HAP-1 (cell line): ENCODE results near the gene GGNBP2.

Experiments
- DNase-seq, 2 experiments: peaks; one replicate each; pipeline ENCODE4 v3.0.0-alpha.2; 2016 to 2020; ENCODE audit warnings: low spot score in 2 of 2
- H3K27me3 ChIP-seq: fragments of 250-450 bp; sonication (Bioruptor Pico); 2 replicates; pipeline ENCODE4 v1.5.1; 2020; ENCODE audit warnings: low read depth, mild to moderate bottlenecking, moderate library complexity
- H3K36me3 ChIP-seq: fragments of 250-450 bp; sonication (Bioruptor Pico); replicated peaks from 2 replicates; pipeline ENCODE4 v1.5.1; 2020; ENCODE audit warnings: mild to moderate bottlenecking
- H3K4me1 ChIP-seq: fragments of 250-450 bp; sonication (Bioruptor Pico); 2 replicates; pipeline ENCODE4 v1.5.1; 2020; ENCODE audit warnings: mild to moderate bottlenecking
- H3K4me3 ChIP-seq: fragments of 250-450 bp; sonication (Bioruptor Pico); 2 replicates; pipeline ENCODE4 v1.5.1; 2020; ENCODE audit warnings: mild to moderate bottlenecking, moderate library complexity
- H3K9me3 ChIP-seq: fragments of 250-450 bp; sonication (Bioruptor Pico); 2 replicates; pipeline ENCODE4 v1.5.1; 2020; ENCODE audit warnings: mild to moderate bottlenecking, moderate library complexity
- in situ Hi-C: fragments of 300-500 bp; cut with MboI; formaldehyde crosslinking; loops from 3 replicates; pipeline ENCODE4 v1.14.3; 2020; ENCODE audit warnings: low sequenced_read_pairs, inconsistent platforms, mixed read lengths

Gene GGNBP2

GRCh38 chr17:36546418-36547093, 1.8 kb downstream of the GGNBP2 start:
- DNase-seq = no peak
- H3K4me1 ChIP-seq = peaks cover 36% of the 10 kb centered on the region
- peaks cover 16% of the 10 kb centered on the region for H3K36me3 ChIP-seq
- H3K4me3 ChIP-seq = peak overlapping the region; percentile 98
- H3K27me3 ChIP-seq = no peaks in the 10 kb centered on the region
- in situ Hi-C loops = no loop called here
- H3K9me3 ChIP-seq = no peaks in the 10 kb centered on the region

GRCh38 chr17:36547776-36548175, 3.1 kb downstream of the GGNBP2 start:
- Histone ChIP-seq H3K27me3 (no peaks in the 10 kb centered on the region), H3K4me3 (peak overlapping the region; percentile 98; the same call in 1 of the 2 replicates), H3K36me3 (peaks cover 16% of the 10 kb centered on the region), H3K4me1 (peaks cover 36% of the 10 kb centered on the region), H3K9me3 (no peaks in the 10 kb centered on the region)
- no peak for DNase-seq
- in situ Hi-C loops = no loop called here

GRCh38 chr17:36550491-36551417, 6.0 kb downstream of the GGNBP2 start:
- no peaks in the 10 kb centered on the region for H3K9me3 ChIP-seq
- peaks cover 17% of the 10 kb centered on the region for H3K36me3 ChIP-seq
- no peak overlapping the region for H3K4me3 ChIP-seq
- H3K4me1 ChIP-seq = peaks cover 29% of the 10 kb centered on the region
- in situ Hi-C loops = no loop called here
- H3K27me3 ChIP-seq = no peaks in the 10 kb centered on the region
- DNase-seq = no peak

- in situ Hi-C loops = no loop called here
- H3K4me1 ChIP-seq = peaks cover 10% of the 10 kb centered on the region
- no peak for DNase-seq
- no peaks in the 10 kb centered on the region for H3K27me3 ChIP-seq
- peaks cover 21% of the 10 kb centered on the region for H3K36me3 ChIP-seq
- no peaks in the 10 kb centered on the region for H3K9me3 ChIP-seq
- no peak overlapping the region for H3K4me3 ChIP-seq
Observed at GRCh38 chr17:36553459-36553858, 8.7 kb downstream of the GGNBP2 start.

GRCh38 chr17:36566081-36566480, 21.4 kb downstream of the GGNBP2 start:
- Histone ChIP-seq H3K9me3 (no peaks in the 10 kb centered on the region), H3K27me3 (no peaks in the 10 kb centered on the region), H3K36me3 (peaks cover 82% of the 10 kb centered on the region), H3K4me1 (no peaks in the 10 kb centered on the region), H3K4me3 (no peak overlapping the region)
- in situ Hi-C loops = no loop called here
- DNase-seq = no peak

- peaks cover 35% of the 10 kb centered on the region for H3K36me3 ChIP-seq
- H3K9me3 ChIP-seq = no peaks in the 10 kb centered on the region
- no peak for DNase-seq
- no peak overlapping the region for H3K4me3 ChIP-seq
- in situ Hi-C loops = no loop called here
- H3K4me1 ChIP-seq = peaks cover 28% of the 10 kb centered on the region
- no peaks in the 10 kb centered on the region for H3K27me3 ChIP-seq
Observed at GRCh38 chr17:36575028-36575427, 30.3 kb downstream of the GGNBP2 start.

- H3K36me3 ChIP-seq = peaks cover 40% of the 10 kb centered on the region
- DNase-seq = peak; percentile 29 to 43
Observed at GRCh38 chr17:36576793-36577192, 32.1 kb downstream of the GGNBP2 start.

GRCh38 chr17:36578671-36579070, 34.0 kb downstream of the GGNBP2 start:
- Histone ChIP-seq H3K9me3 (no peaks in the 10 kb centered on the region), H3K4me3 (no peak overlapping the region), H3K27me3 (no peaks in the 10 kb centered on the region), H3K4me1 (peaks cover 28% of the 10 kb centered on the region), H3K36me3 (peaks cover 51% of the 10 kb centered on the region)
- in situ Hi-C loops = no loop called here
- DNase-seq = peak in 1 of 2 experiments; percentile 44

More at GRCh38 chr17:36576793-36577192, 32.1 kb downstream of the GGNBP2 start:
- Histone ChIP-seq H3K4me1 (peaks cover 28% of the 10 kb centered on the region), H3K27me3 (no peaks in the 10 kb centered on the region), H3K4me3 (no peak overlapping the region), H3K9me3 (no peaks in the 10 kb centered on the region)
- in situ Hi-C loops = no loop called here

GRCh38 chr17:36583787-36584186, 39.1 kb downstream of the GGNBP2 start:
- Histone ChIP-seq H3K27me3 (no peaks in the 10 kb centered on the region), H3K9me3 (no peaks in the 10 kb centered on the region), H3K4me3 (no peak overlapping the region), H3K4me1 (peaks cover 5% of the 10 kb centered on the region), H3K36me3 (peaks cover 67% of the 10 kb centered on the region)
- in situ Hi-C loops = no loop called here
- no peak for DNase-seq

- DNase-seq = no peak
- no peaks in the 10 kb centered on the region for H3K27me3 ChIP-seq
- in situ Hi-C loops = no loop called here
- H3K36me3 ChIP-seq = peaks cover 53% of the 10 kb centered on the region
- no peak overlapping the region for H3K4me3 ChIP-seq
- no peaks in the 10 kb centered on the region for H3K4me1 ChIP-seq
- no peaks in the 10 kb centered on the region for H3K9me3 ChIP-seq
Observed at GRCh38 chr17:36586138-36586537, 41.4 kb downstream of the GGNBP2 start.

- Histone ChIP-seq H3K4me1 (no peaks in the 10 kb centered on the region; the same call in none of the 2 replicates), H3K27me3 (no peaks in the 10 kb centered on the region), H3K4me3 (no peak overlapping the region), H3K36me3 (peaks cover 31% of the 10 kb centered on the region), H3K9me3 (no peaks in the 10 kb centered on the region)
- in situ Hi-C loops = no loop called here
- DNase-seq = no peak
Observed at GRCh38 chr17:36590082-36590481, 45.4 kb downstream of the GGNBP2 start.

- no peaks in the 10 kb centered on the region; the same call in none of the 2 replicates for H3K4me1 ChIP-seq
- peaks cover 19% of the 10 kb centered on the region for H3K36me3 ChIP-seq
- in situ Hi-C loops = no loop called here
- DNase-seq = peak; percentile 79 to 92
- H3K4me3 ChIP-seq = peak within 1 kb of the TSS; percentile 55
- no peaks in the 10 kb centered on the region for H3K27me3 ChIP-seq
- H3K9me3 ChIP-seq = no peaks in the 10 kb centered on the region
Observed at GRCh38 chr17:36591434-36592315, 47.0 kb downstream of the GGNBP2 start, which contains the start of gene DHRS11. Gene DHRS11, plus strand, starts transcription at chr17:36591879. Its CDS starts 131 bp downstream, at chr17:36592010.

- H3K36me3 ChIP-seq = peaks cover 13% of the 10 kb centered on the region
- DNase-seq = peak in 1 of 2 experiments; percentile 62
- H3K4me1 ChIP-seq = no peaks in the 10 kb centered on the region; the same call in none of the 2 replicates
- no peaks in the 10 kb centered on the region for H3K9me3 ChIP-seq
- H3K4me3 ChIP-seq = peak overlapping the region; percentile 55
- in situ Hi-C loops = no loop called here
- H3K27me3 ChIP-seq = no peaks in the 10 kb centered on the region
Observed at GRCh38 chr17:36592316-36592715, 47.6 kb downstream of the GGNBP2 start.
